Liver (tissue), 3 donors: Measurements from ENCODE around the gene CLC.

ENCODE experiments used
- ATF3 ChIP-seq: IDR thresholded peaks from 2 replicates; pipeline ENCODE4 v1.6.1; 2016; ENCODE audit warnings: antibody characterized with exemption
- CTCF ChIP-seq: fragments of 150-350 bp; IDR thresholded peaks from 2 replicates; pipeline ENCODE4 v1.5.1; 2017; ENCODE audit warnings: improper control_type of control experiment, low read depth, low read length; ENCODE audit not compliant: missing input control
- EGR1 ChIP-seq, 2 donors: IDR thresholded peaks; 2 replicates each; pipeline ENCODE4 v1.6.1; 2016 to 2018; ENCODE audit warnings: antibody characterized with exemption in 2 of 2, low read depth in 2 of 2
- FOXA1 ChIP-seq: IDR thresholded peaks from 2 replicates; pipeline ENCODE4 v1.6.1; 2016; ENCODE audit warnings: antibody characterized with exemption
- FOXA2 ChIP-seq: IDR thresholded peaks from 2 replicates; pipeline ENCODE4 v1.6.1; 2016; ENCODE audit warnings: antibody characterized with exemption
- GABPA ChIP-seq, 2 donors: IDR thresholded peaks in 1 of 2; conservative IDR thresholded peaks in 1 of 2; 2 replicates each; pipeline ENCODE4 v1.6.1; 2016; ENCODE audit warnings: antibody characterized with exemption in 2 of 2, mild to moderate bottlenecking in 1 of 2, moderate library complexity in 1 of 2
- JUND ChIP-seq, 2 donors: IDR thresholded peaks; 2 replicates each; pipeline ENCODE4 v1.6.1; 2016; ENCODE audit warnings: antibody characterized with exemption in 2 of 2
- MAX ChIP-seq: IDR thresholded peaks from 2 replicates; pipeline ENCODE4 v1.6.1; 2016; ENCODE audit warnings: antibody characterized with exemption
- RAD21 ChIP-seq, 2 donors: IDR thresholded peaks; 2 replicates each; pipeline ENCODE4 v1.6.1; 2016; ENCODE audit warnings: antibody characterized with exemption in 2 of 2, mild to moderate bottlenecking in 2 of 2
- REST ChIP-seq: IDR thresholded peaks from 2 replicates; pipeline ENCODE4 v1.6.1; 2016; ENCODE audit warnings: antibody characterized with exemption, mild to moderate bottlenecking
- SP1 ChIP-seq: IDR thresholded peaks from 2 replicates; pipeline ENCODE4 v1.6.1; 2018; ENCODE audit warnings: antibody characterized with exemption, mild to moderate bottlenecking
- TAF1 ChIP-seq: conservative IDR thresholded peaks from 2 replicates; pipeline ENCODE4 v1.6.1; 2016; ENCODE audit warnings: antibody characterized with exemption, mild to moderate bottlenecking
- YY1 ChIP-seq: IDR thresholded peaks from 2 replicates; pipeline ENCODE4 v1.6.1; 2016; ENCODE audit warnings: antibody characterized with exemption, mild to moderate bottlenecking
- ZBTB33 ChIP-seq: IDR thresholded peaks from 2 replicates; pipeline ENCODE4 v1.6.1; 2016; ENCODE audit warnings: antibody characterized with exemption
- donor health status: healthy.
- donor health status: healthy.

- TF ChIP-seq YY1 (no peak), CTCF (no peak), MAX (no peak), RAD21 (IDR thresholded peaks at IDR 0.05) (no peak), ZBTB33 (no peak), EGR1 (IDR thresholded peaks at IDR 0.05; ENCODE audit: low read depth in 2 of 2) (no peak), REST (no peak), FOXA1 (no peak), GABPA (IDR thresholded peaks at IDR 0.05 in 1 of 2, conservative IDR thresholded peaks at IDR 0.05 in 1 of 2) (no peak), JUND (IDR thresholded peaks at IDR 0.05) (no peak), SP1 (no peak), ATF3 (no peak), TAF1 (no peak), FOXA2 (no peak)
Observed at GRCh38 chr19:39736088-39736487, 1.7 kb downstream of the CLC start.
